ENCODE measurements around the gene POFUT1. TPM values are rescaled to one million over a fixed set of nuclear protein-coding genes. Genes with fewer than 3 reads are reported as not detected.

The POFUT1 gene
- polyA plus RNA-seq, 1 of the 3 experiments (the other 2 are of a cell fraction), result 35.6 TPM

- TF ChIP-seq TAF1 (IDR thresholded peaks at IDR 0.05; ENCODE audit: borderline replicate concordance, low read depth, low read length) (no peak; the same call in 1 of the 2 replicates), RAD21 (IDR thresholded peaks at IDR 0.05; ENCODE audit: low read length) (no peak), RFX5 (IDR thresholded peaks at IDR 0.05; ENCODE audit: low read length) (no peak), GATA2 (CRISPR knock-in tag; IDR thresholded peaks at IDR 0.05) (no peak), POLR2AphosphoS5 (IDR thresholded peaks at IDR 0.05; ENCODE audit: low read depth, low read length) (no peak)
Observed at GRCh38 chr20:32190616-32191415, 16.9 kb upstream of the POFUT1 start (continued).

GRCh38 chr20:32191422-32191821 is 16.3 kb upstream of the POFUT1 start:
- Histone ChIP-seq H3K27me3 (ENCODE audit: insufficient read depth) (no peaks in the 10 kb centered on the region), H3K4me3 (ENCODE audit: low read depth in 2 of 2, low read length in 1 of 2) (no peak overlapping the region), H3K36me3 (replicated peaks in 1 of 2; ENCODE audit: control insufficient read depth in 1 of 2, insufficient read depth in 2 of 2, low read length in 1 of 2) (peaks cover 4 to 28% of the 10 kb centered on the region in 2 experiments), H2AFZ (ENCODE audit: low read depth) (no peak overlapping the region), H3K9me2 (no peaks in the 10 kb centered on the region), H3K4me1 (ENCODE audit: control insufficient read depth in 1 of 2, insufficient read depth in 2 of 2, low read depth in 1 of 2, low read length in 1 of 2) (peaks cover 0 to 23% of the 10 kb centered on the region in 2 experiments; a peak in 2 of 4 replicates), H3F3A (replicated peaks; ENCODE audit: insufficient read depth) (peaks cover 19% of the 10 kb centered on the region), H3K79me2 (ENCODE audit: insufficient read depth) (no peaks in the 10 kb centered on the region), H4K20me1 (ENCODE audit: insufficient read depth) (no peaks in the 10 kb centered on the region), H3K4me2 (no peak overlapping the region), H3K9ac (no peak overlapping the region), H3K9me3 (no peaks in the 10 kb centered on the region), H3K27ac (ENCODE audit: low read depth in 2 of 2, low read length in 1 of 2) (no peak overlapping the region)
- ChIA-PET CTCF (interaction anchor here (0.7 to 1.0 kb wide), 3 partner anchors 10 to 462 kb away, joined by 3 read pairs; no protein-coding TSS in a partner anchor), POLR2A (interaction anchor here (0.7 kb wide), 1 partner anchor 11 kb away, joined by 3 read pairs; no protein-coding TSS in a partner anchor)
- no peak for DNase-seq
- whole genome bisulfite sequencing (ENCODE audit: low lambda C conversion rate), result 100% methylated on average over 1 of the region's 3 CpGs
- TF ChIP-seq MAX (IDR thresholded peaks at IDR 0.05; ENCODE audit: low read depth) (no peak), NRF1 (IDR thresholded peaks at IDR 0.05; ENCODE audit: low read depth, low read length) (no peak), RFX5 (IDR thresholded peaks at IDR 0.05; ENCODE audit: low read length) (no peak), RAD21 (IDR thresholded peaks at IDR 0.05; ENCODE audit: low read length) (no peak)

- H3K9me2 ChIP-seq, result no peaks in the 10 kb centered on the region
- ChIA-PET CTCF (no interaction called here), POLR2A (no interaction called here)
- H3F3A ChIP-seq (replicated peaks; ENCODE audit: insufficient read depth), result peaks cover 19% of the 10 kb centered on the region
- H3K9me3 ChIP-seq, result no peaks in the 10 kb centered on the region
- H3K4me1 ChIP-seq (ENCODE audit: control insufficient read depth in 1 of 2, insufficient read depth in 2 of 2, low read depth in 1 of 2, low read length in 1 of 2), result peaks cover 0 to 23% of the 10 kb centered on the region in 2 experiments; a peak in 2 of 4 replicates
- TF ChIP-seq RXRA (IDR thresholded peaks at IDR 0.05; ENCODE audit: borderline replicate concordance, low read depth) (no peak), ZBTB33 (IDR thresholded peaks at IDR 0.05; ENCODE audit: borderline replicate concordance, low read depth) (no peak)
- H3K4me3 ChIP-seq (ENCODE audit: low read depth in 2 of 2, low read length in 1 of 2), result no peak overlapping the region
- H2AFZ ChIP-seq (ENCODE audit: low read depth), result no peak overlapping the region
- H3K36me3 ChIP-seq (replicated peaks in 1 of 2; ENCODE audit: control insufficient read depth in 1 of 2, insufficient read depth in 2 of 2, low read length in 1 of 2), result peaks cover 6 to 31% of the 10 kb centered on the region in 2 experiments
- DNase-seq, result no peak
- no peaks in the 10 kb centered on the region for H3K27me3 ChIP-seq (ENCODE audit: insufficient read depth)
- no peaks in the 10 kb centered on the region for H3K79me2 ChIP-seq (ENCODE audit: insufficient read depth)
- H3K27ac ChIP-seq (ENCODE audit: low read depth in 2 of 2, low read length in 1 of 2), result no peak overlapping the region
- no peak overlapping the region for H3K9ac ChIP-seq
- no peaks in the 10 kb centered on the region for H4K20me1 ChIP-seq (ENCODE audit: insufficient read depth)
- no peak overlapping the region for H3K4me2 ChIP-seq
Observed at GRCh38 chr20:32191873-32192272, 15.8 kb upstream of the POFUT1 start.

Measured in SK-N-SH (cell line).